Panc1 (cell line): ENCODE data around the gene PHF20. TPM values are rescaled to one million over a fixed set of nuclear protein-coding genes. Genes with fewer than 3 reads are reported as not detected.

ENCODE experiments used
- ATAC-seq: fragments of 200-7000 bp; cut with Tn5 transposase; 2 replicates; pipeline ENCODE4 v1.9.1; 2020; ENCODE audit warnings: mild to moderate bottlenecking, moderate library complexity
- BruUV-seq: library from RNA; stranded (reverse); fragments of 400-500 nt; replicated peaks from 2 replicates; lab custom pipeline; 2021; lab: Mats Ljungman, UMichigan
- CTCF ChIA-PET: fragments of 300-600 bp; sonication (Branson Sonifier 250); formaldehyde crosslinking; loops from one replicate; lab custom pipeline; 2022; ENCODE audit warnings: antibody characterized with exemption; lab: Charles Lee
- POLR2A ChIA-PET: fragments of 300-600 bp; sonication (Branson Sonifier 250); formaldehyde crosslinking; loops from one replicate; lab custom pipeline; 2022; ENCODE audit warnings: antibody characterized with exemption; lab: Charles Lee
- DNase-seq: peaks from one replicate; pipeline ENCODE4 v3.0.0-alpha.2; 2010; ENCODE audit warnings: low read depth, low spot score
- H3K27ac ChIP-seq: 2 replicates; pipeline ENCODE4 v1.5.1; 2011; ENCODE audit warnings: mild to moderate bottlenecking, low read length, inconsistent platforms
- H3K27me3 ChIP-seq: fragments of 200-500 bp; sonication (Bioruptor generic); 2 replicates; pipeline ENCODE4 v1.6.0; 2014; ENCODE audit warnings: low read length, inconsistent platforms; ENCODE audit not compliant: control insufficient read depth, insufficient read depth
- H3K36me3 ChIP-seq: fragments of 200-500 bp; sonication (Bioruptor generic); 2 replicates; pipeline ENCODE4 v1.5.1; 2014; ENCODE audit warnings: inconsistent platforms, mild to moderate bottlenecking, low read length, moderate library complexity; ENCODE audit not compliant: control insufficient read depth, insufficient read depth
- H3K4me1 ChIP-seq: 2 replicates; pipeline ENCODE4 v1.5.1; 2011; ENCODE audit warnings: inconsistent platforms, mild to moderate bottlenecking, low read length, moderate library complexity; ENCODE audit not compliant: control insufficient read depth, insufficient read depth
- H3K4me3 ChIP-seq, 2 experiments: 2 replicates each; pipeline ENCODE4 v1.5.1; 2011 to 2012; ENCODE audit warnings: low read depth in 2 of 2, low read length in 2 of 2, mild to moderate bottlenecking in 2 of 2, inconsistent platforms in 1 of 2, moderate library complexity in 1 of 2
- H3K9me3 ChIP-seq: fragments of 200-500 bp; sonication (Bioruptor generic); 2 replicates; pipeline ENCODE4 v1.5.1; 2014; ENCODE audit warnings: low read depth, mild to moderate bottlenecking, inconsistent platforms, low read length, moderate library complexity; ENCODE audit not compliant: control insufficient read depth, insufficient read depth
- CTCF ChIP-seq: fragments of 450-650 bp; IDR thresholded peaks from 2 replicates; pipeline ENCODE4 v1.5.1; 2017; ENCODE audit warnings: mild to moderate bottlenecking
- POLR2AphosphoS5 ChIP-seq: IDR thresholded peaks from 2 replicates; pipeline ENCODE4 v1.6.1; 2012; ENCODE audit warnings: mild to moderate bottlenecking, low read depth, low read length, moderate library complexity
- REST ChIP-seq, 2 experiments: IDR thresholded peaks; 2 replicates each; pipeline ENCODE4 v1.6.1; 2011 to 2012; ENCODE audit warnings: low read depth in 2 of 2, control low read depth in 1 of 2, low read length in 1 of 2, mild to moderate bottlenecking in 1 of 2, moderate library complexity in 1 of 2; ENCODE audit not compliant: insufficient read depth in 1 of 2
- SIN3A ChIP-seq: IDR thresholded peaks from 2 replicates; pipeline ENCODE4 v1.6.1; 2012; ENCODE audit warnings: low read depth, mild to moderate bottlenecking, low read length, moderate library complexity, borderline replicate concordance; ENCODE audit not compliant: insufficient read depth
- TCF7L2 ChIP-seq: IDR thresholded peaks from 2 replicates; pipeline ENCODE4 v1.6.1; 2011; ENCODE audit warnings: mild to moderate bottlenecking, low read depth, low read length, inconsistent platforms
- in situ Hi-C: cut with HindIII; loops from 2 replicates; pipeline ENCODE4 v1.10.0; 2016; ENCODE audit warnings: low sequenced_read_pairs, low pct_unique_long_range_greater_than_20kb
- intact Hi-C: fragments of 100-400 bp; cut with micrococcal nuclease; formaldehyde crosslinking; loops from one replicate; pipeline ENCODE4 v1.10.0; 2022; ENCODE audit not compliant: unreplicated experiment
- total RNA-seq: library from RNA; stranded (reverse); gene quantifications from one replicate; pipeline ENCODE4 v1.2.1, GENCODE V29; 2021; ENCODE audit not compliant: unreplicated experiment

The PHF20 gene
- total RNA-seq, 1 experiment from 2014 or later = 51.5 TPM

GRCh38 chr20:35766843-35767242, 5.0 kb upstream of the PHF20 start:
- intact Hi-C loops (no loop called here), in situ Hi-C loops (no loop called here)
- H3K27ac ChIP-seq = no peak overlapping the region
- H3K27me3 ChIP-seq = no peaks in the 10 kb centered on the region
- ATAC-seq (no peak), DNase-seq (no peak)
- POLR2A ChIA-PET = interaction anchor here (0.6 kb wide), 1 partner anchor 29 kb away, joined by 5 read pairs; no protein-coding TSS in a partner anchor
- no peaks in the 10 kb centered on the region for H3K9me3 ChIP-seq
- H3K36me3 ChIP-seq = no peaks in the 10 kb centered on the region
- CTCF ChIA-PET = no interaction called here
- TF ChIP-seq SIN3A = no peak
- TF ChIP-seq REST (IDR thresholded peaks at IDR 0.05; ENCODE audit: insufficient read depth in 1 of 2, low read depth in 2 of 2, low read length in 1 of 2) = no peak
- TF ChIP-seq CTCF = no peak
- no peak for TF ChIP-seq POLR2AphosphoS5
- TF ChIP-seq TCF7L2 = no peak
- BruUV-seq = no TSS peak
- no peak overlapping the region for H3K4me3 ChIP-seq
- peaks cover 15% of the 10 kb centered on the region for H3K4me1 ChIP-seq

- peaks cover 19% of the 10 kb centered on the region for H3K4me1 ChIP-seq
- CTCF ChIA-PET = interaction anchor here (0.9 kb wide), 1 partner anchor 78 kb away, joined by 4 read pairs; no protein-coding TSS in a partner anchor
- in situ Hi-C loops = no loop called here
- ATAC-seq (no peak), DNase-seq (no peak)
- H3K27ac ChIP-seq = peak overlapping the region; percentile 29; the same call in 1 of the 2 replicates
- H3K4me3 ChIP-seq = no peak overlapping the region
- intact Hi-C loops = no loop called here
- no peaks in the 10 kb centered on the region; the same call in 1 of the 2 replicates for H3K36me3 ChIP-seq
- POLR2A ChIA-PET = no interaction called here
- TF ChIP-seq REST (IDR thresholded peaks at IDR 0.05; ENCODE audit: insufficient read depth in 1 of 2, low read depth in 2 of 2, low read length in 1 of 2) = no peak
- no peak for TF ChIP-seq CTCF
- no peak for TF ChIP-seq TCF7L2
- no peak for TF ChIP-seq POLR2AphosphoS5
- TF ChIP-seq SIN3A = no peak
- no peaks in the 10 kb centered on the region for H3K27me3 ChIP-seq
- H3K9me3 ChIP-seq = no peaks in the 10 kb centered on the region
- BruUV-seq = no TSS peak
Observed at GRCh38 chr20:35767683-35768481, 3.9 kb upstream of the PHF20 start.
